HG02973 (cell line): ENCODE data around the gene EPS15.
"Not testable (repeated sequence)": the region's sequence is repeated elsewhere in the genome, so short reads cannot be mapped to it uniquely, and the experiment has no call there.

Source experiments
- ATAC-seq: cut with Tn5 transposase; IDR thresholded peaks from one replicate; pipeline ENCODE4 v1.9.1; 2021; ENCODE audit warnings: moderate library complexity; ENCODE audit not compliant: unreplicated experiment

EPS15 gene

GRCh38 chr1:51543858-51544257, 24.8 kb upstream of the EPS15 start:
- no peak for ATAC-seq

GRCh38 chr1:51542158-51542953, 23.3 kb upstream of the EPS15 start:
- ATAC-seq = no peak

GRCh38 chr1:51541313-51542050, 22.4 kb upstream of the EPS15 start:
- ATAC-seq = no peak

GRCh38 chr1:51537568-51537967, 18.5 kb upstream of the EPS15 start:
- ATAC-seq = no peak

GRCh38 chr1:51535006-51535592, 16.0 kb upstream of the EPS15 start:
- no peak for ATAC-seq

- no peak for ATAC-seq
Observed at GRCh38 chr1:51534447-51534846, 15.4 kb upstream of the EPS15 start.

- ATAC-seq = no peak
Observed at GRCh38 chr1:51532853-51533252, 13.8 kb upstream of the EPS15 start.

- not testable (repeated sequence) for ATAC-seq
Observed at GRCh38 chr1:51530447-51530846, 11.4 kb upstream of the EPS15 start.

GRCh38 chr1:51527144-51527543, 8.1 kb upstream of the EPS15 start:
- ATAC-seq = no peak

GRCh38 chr1:51526248-51526647, 7.2 kb upstream of the EPS15 start:
- ATAC-seq = no peak

- no peak for ATAC-seq
Observed at GRCh38 chr1:51525295-51525694, 6.2 kb upstream of the EPS15 start.

GRCh38 chr1:51524817-51525216, 5.8 kb upstream of the EPS15 start:
- no peak for ATAC-seq

- ATAC-seq = no peak
Observed at GRCh38 chr1:51523931-51524330, 4.9 kb upstream of the EPS15 start.

GRCh38 chr1:51520700-51521248, 1.7 kb upstream of the EPS15 start:
- ATAC-seq = no peak

GRCh38 chr1:51519865-51520699, 1.0 kb upstream of the EPS15 start:
- ATAC-seq = no peak

GRCh38 chr1:51518586-51519047, 449 bp downstream of the EPS15 start:
- ATAC-seq = peak; percentile 44

GRCh38 chr1:51518033-51518585, 957 bp downstream of the EPS15 start:
- ATAC-seq = peak; percentile 29

- ATAC-seq = no peak
Observed at GRCh38 chr1:51517361-51518032, 1.6 kb downstream of the EPS15 start.

- ATAC-seq = no peak
Observed at GRCh38 chr1:51516649-51517158, 2.4 kb downstream of the EPS15 start.
